HL-60 (cell line): Measurements from ENCODE around the gene TEX29.

ENCODE experiments used
- DNase-seq, 2 experiments: peaks; one replicate each; pipeline ENCODE4 v3.0.0-alpha.2; 2010 to 2020; ENCODE audit warnings: low read depth in 1 of 2, low spot score in 1 of 2
- H3K27ac ChIP-seq: fragments of 250-450 bp; sonication (Bioruptor Pico); replicated peaks from 2 replicates; pipeline ENCODE4 v1.5.1; 2020; ENCODE audit warnings: mild to moderate bottlenecking, moderate library complexity
- H3K27me3 ChIP-seq: fragments of 250-450 bp; sonication (Bioruptor Pico); 2 replicates; pipeline ENCODE4 v1.5.1; 2021; ENCODE audit warnings: mild to moderate bottlenecking, moderate library complexity; ENCODE audit not compliant: insufficient read depth, poor library complexity, severe bottlenecking
- H3K4me3 ChIP-seq: replicated peaks from 2 replicates; pipeline ENCODE4 v1.5.1; 2011; ENCODE audit warnings: mild to moderate bottlenecking, control low read depth, low read length; ENCODE audit not compliant: insufficient read depth
- CTCF ChIP-seq: IDR thresholded peaks from one replicate; pipeline ENCODE4 v1.5.1; 2011; ENCODE audit warnings: low read length, control low read depth, inconsistent platforms; ENCODE audit not compliant: insufficient read depth
- GABPA ChIP-seq: IDR thresholded peaks from 2 replicates; pipeline ENCODE4 v1.6.1; 2012; ENCODE audit warnings: low read depth
- POLR2AphosphoS5 ChIP-seq: IDR thresholded peaks from 2 replicates; pipeline ENCODE4 v1.6.1; 2012; ENCODE audit warnings: low read depth
- REST ChIP-seq: IDR thresholded peaks from 2 replicates; pipeline ENCODE4 v1.6.1; 2012; ENCODE audit warnings: low read depth; ENCODE audit not compliant: insufficient replicate concordance
- SPI1 ChIP-seq: IDR thresholded peaks from 2 replicates; pipeline ENCODE4 v1.6.1; 2012; ENCODE audit warnings: low read depth, mild to moderate bottlenecking, borderline replicate concordance

Gene TEX29

GRCh38 chr13:111330066-111330610 is 9.7 kb downstream of the TEX29 start:
- Histone ChIP-seq H3K4me3 (no peak overlapping the region), H3K27ac (no peak overlapping the region), H3K27me3 (no peaks in the 10 kb centered on the region)
- DNase-seq, result no peak
- TF ChIP-seq GABPA (no peak), POLR2AphosphoS5 (no peak), CTCF (no peak), SPI1 (no peak), REST (no peak)

GRCh38 chr13:111335298-111335697 is 14.9 kb downstream of the TEX29 start:
- no peaks in the 10 kb centered on the region for H3K27me3 ChIP-seq
- no peak for DNase-seq
- TF ChIP-seq POLR2AphosphoS5 (no peak), GABPA (no peak), SPI1 (no peak), REST (no peak), CTCF (no peak)
- H3K27ac ChIP-seq, result no peak overlapping the region
- H3K4me3 ChIP-seq, result no peak overlapping the region

GRCh38 chr13:111336666-111337065 is 16.2 kb downstream of the TEX29 start:
- DNase-seq, result no peak
- Histone ChIP-seq H3K4me3 (no peak overlapping the region), H3K27ac (no peak overlapping the region), H3K27me3 (no peaks in the 10 kb centered on the region)
- TF ChIP-seq GABPA (no peak), CTCF (no peak), REST (no peak), SPI1 (no peak), POLR2AphosphoS5 (no peak)
